SK-N-SH (cell line): Measurements from ENCODE around the gene FKBP7. TPM values are rescaled to one million over a fixed set of nuclear protein-coding genes. Genes with fewer than 3 reads are reported as not detected.

Experiments
- CTCF ChIA-PET: fragments of 300-600, 350-600 bp; formaldehyde crosslinking; extraction: SDS; loops from one replicate; lab custom pipeline; 2021; lab: Yijun Ruan, JAX
- POLR2A ChIA-PET: fragments of 350-600 bp; sonication (Branson Sonifier 250); formaldehyde crosslinking; extraction: SDS; loops from one replicate; lab custom pipeline; 2020; ENCODE audit warnings: antibody characterized with exemption, inconsistent platforms; lab: Yijun Ruan, JAX
- DNase-seq: peaks from one replicate; pipeline ENCODE4 v3.0.0; 2012
- H2AFZ ChIP-seq: fragments of 200-600 bp; sonication (generic); 2 replicates; pipeline ENCODE4 v1.8.1; 2016; ENCODE audit warnings: antibody characterized with exemption, mild to moderate bottlenecking, low read depth
- H3F3A ChIP-seq: fragments of 200-600 bp; sonication (generic); replicated peaks from 2 replicates; pipeline ENCODE3; 2016; ENCODE audit warnings: antibody characterized with exemption, mild to moderate bottlenecking; ENCODE audit not compliant: insufficient read depth
- H3K27ac ChIP-seq, 2 experiments: fragments of 200-500 bp in 1 of 2; fragments of 200-600 bp in 1 of 2; sonication (Bioruptor generic) in 1 of 2; sonication (generic), shearing (Covaris generic) in 1 of 2; 2 replicates each; pipeline versions ENCODE4 v1.5.1 to v1.6.1; 2014 to 2016; ENCODE audit warnings: low read depth in 2 of 2, inconsistent platforms in 1 of 2, low read length in 1 of 2, mild to moderate bottlenecking in 1 of 2, mixed read lengths in 1 of 2
- H3K27me3 ChIP-seq: fragments of 200-600 bp; sonication (generic), shearing (Covaris generic); 2 replicates; pipeline ENCODE4 v1.6.1; 2016; ENCODE audit warnings: mixed run types; ENCODE audit not compliant: insufficient read depth
- H3K36me3 ChIP-seq, 2 experiments: fragments of 200-500 bp in 1 of 2; fragments of 200-600 bp in 1 of 2; sonication (Bioruptor generic) in 1 of 2; sonication (generic) in 1 of 2; replicated peaks in 1 of 2; 2 replicates each; pipeline versions ENCODE3 to v1.5.1; 2014 to 2016; ENCODE audit warnings: low read length in 1 of 2, mild to moderate bottlenecking in 1 of 2; ENCODE audit not compliant: insufficient read depth in 2 of 2, control insufficient read depth in 1 of 2
- H3K4me1 ChIP-seq, 2 experiments: fragments of 200-500 bp in 1 of 2; fragments of 200-600 bp in 1 of 2; sonication (Bioruptor generic) in 1 of 2; sonication (generic), shearing (Covaris generic) in 1 of 2; 2 replicates each; pipeline versions ENCODE4 v1.5.1 to v1.6.1; 2014 to 2016; ENCODE audit warnings: low read depth in 1 of 2, low read length in 1 of 2, mixed run types in 1 of 2; ENCODE audit not compliant: insufficient read depth in 2 of 2, control insufficient read depth in 1 of 2
- H3K4me2 ChIP-seq: fragments of 200-600 bp; sonication (generic), shearing (Covaris generic); 2 replicates; pipeline ENCODE4 v1.6.1; 2017; ENCODE audit warnings: mixed run types
- H3K4me3 ChIP-seq, 2 experiments: fragments of 200-500 bp in 1 of 2; fragments of 200-600 bp in 1 of 2; sonication (Bioruptor generic) in 1 of 2; sonication (generic), shearing (Covaris generic) in 1 of 2; 2 replicates each; pipeline versions ENCODE4 v1.5.1 to v1.8.1; 2014 to 2016; ENCODE audit warnings: low read depth in 2 of 2, inconsistent platforms in 1 of 2, low read length in 1 of 2, mild to moderate bottlenecking in 1 of 2, mixed read lengths in 1 of 2, moderate library complexity in 1 of 2
- H3K79me2 ChIP-seq: fragments of 200-600 bp; sonication (generic); 2 replicates; pipeline ENCODE4 v1.8.1; 2017; ENCODE audit warnings: mild to moderate bottlenecking; ENCODE audit not compliant: insufficient read depth
- H3K9ac ChIP-seq: fragments of 200-600 bp; sonication (generic); 2 replicates; pipeline ENCODE4 v1.6.1; 2017; ENCODE audit warnings: mixed run types
- H3K9me2 ChIP-seq: fragments of 200-600 bp; sonication (generic); 2 replicates; pipeline ENCODE4 v1.6.1; 2017; ENCODE audit warnings: mixed run types
- H3K9me3 ChIP-seq: fragments of 200-600 bp; sonication (generic); 2 replicates; pipeline ENCODE4 v1.6.1; 2017; ENCODE audit warnings: mixed run types, mild to moderate bottlenecking, moderate library complexity
- H4K20me1 ChIP-seq: fragments of 200-600 bp; sonication (generic); 2 replicates; pipeline ENCODE4 v1.6.1; 2017; ENCODE audit warnings: mild to moderate bottlenecking, mixed run types; ENCODE audit not compliant: insufficient read depth
- CHD2 ChIP-seq: fragments of 150-350 bp; IDR thresholded peaks from 2 replicates; pipeline ENCODE4 v1.6.1; 2018; ENCODE audit warnings: low read length; ENCODE audit not compliant: partially characterized antibody
- ELF1 ChIP-seq: IDR thresholded peaks from 2 replicates; pipeline ENCODE4 v1.4.0; 2012
- EZH2phosphoT487 ChIP-seq: fragments of 200-600 bp; sonication (generic); IDR thresholded peaks from 2 replicates; pipeline ENCODE4 v1.6.1; 2017; ENCODE audit warnings: low read depth, mixed run types, mild to moderate bottlenecking, antibody characterized with exemption, moderate library complexity, borderline replicate concordance
- FOSL2 ChIP-seq: IDR thresholded peaks from 2 replicates; pipeline ENCODE4 v1.4.0; 2012; ENCODE audit warnings: low read depth, mild to moderate bottlenecking, moderate library complexity, borderline replicate concordance
- FOXJ3 ChIP-seq: sonication (generic); formaldehyde crosslinking; IDR thresholded peaks from 2 replicates; pipeline ENCODE4 v1.5.1; 2020; ENCODE audit warnings: mild to moderate bottlenecking, missing genetic modification reagents
- GABPA ChIP-seq: IDR thresholded peaks from 2 replicates; pipeline ENCODE4 v1.4.0; 2012; ENCODE audit warnings: low read depth, mild to moderate bottlenecking
- JUND ChIP-seq: IDR thresholded peaks from 2 replicates; pipeline ENCODE4 v1.4.0; 2012
- MXI1 ChIP-seq: IDR thresholded peaks from 2 replicates; pipeline ENCODE4 v1.6.1; 2012; ENCODE audit warnings: mild to moderate bottlenecking, low read depth, low read length, improper control_type of control experiment
- NRF1 ChIP-seq: IDR thresholded peaks from 2 replicates; pipeline ENCODE4 v1.6.1; 2012; ENCODE audit warnings: low read depth, mild to moderate bottlenecking, low read length
- POLR2AphosphoS5 ChIP-seq: IDR thresholded peaks from 2 replicates; pipeline ENCODE4 v1.6.1; 2012; ENCODE audit warnings: low read depth, low read length
- RAD21 ChIP-seq: IDR thresholded peaks from 2 replicates; pipeline ENCODE4 v1.6.1; 2012; ENCODE audit warnings: mild to moderate bottlenecking, low read length
- RCOR1 ChIP-seq: fragments of 150-350 bp; IDR thresholded peaks from 2 replicates; pipeline ENCODE4 v1.6.1; 2017; ENCODE audit warnings: antibody characterized with exemption, low read length
- RXRA ChIP-seq: IDR thresholded peaks from 2 replicates; pipeline ENCODE4 v1.4.0; 2012; ENCODE audit warnings: low read depth, mild to moderate bottlenecking, borderline replicate concordance
- SIN3A ChIP-seq: IDR thresholded peaks from 2 replicates; pipeline ENCODE4 v1.6.1; 2012; ENCODE audit warnings: low read depth, mild to moderate bottlenecking, low read length, moderate library complexity, borderline replicate concordance
- TCF12 ChIP-seq: IDR thresholded peaks from 2 replicates; pipeline ENCODE4 v1.4.0; 2012
- WGBS: methylation state at CpG from one replicate; pipeline ENCODE4 v1.1.6; 2017; ENCODE audit warnings: low lambda C conversion rate; 5-methylcytosine and 5-hydroxymethylcytosine counted together
- polyA plus RNA-seq, 3 experiments: library from polyadenylated mRNA; depleted of rRNA; stranded (reverse); fragments of >200 nt; gene quantifications; 2 replicates each; pipeline ENCODE4 v1.2.3, GENCODE V29; 2012
- TF ChIP-seq, protein P1 (sequence below): IDR thresholded peaks from 2 replicates; pipeline ENCODE4 v1.6.1; 2012; ENCODE audit warnings: mild to moderate bottlenecking, low read depth, low read length, moderate library complexity
- TF ChIP-seq, protein P2 (sequence below): fragments of 150-350 bp; IDR thresholded peaks from 2 replicates; pipeline ENCODE4 v1.6.1; 2017; ENCODE audit warnings: antibody characterized with exemption, low read length, low read depth, borderline replicate concordance
- TF ChIP-seq, protein P3 (sequence below): IDR thresholded peaks from 2 replicates; pipeline ENCODE4 v1.4.0; 2012; ENCODE audit warnings: low read depth, borderline replicate concordance
- TF ChIP-seq, protein P4 (sequence below): fragments of 200-600 bp; sonication (generic); IDR thresholded peaks from 2 replicates; pipeline ENCODE4 v1.6.1; 2017; ENCODE audit warnings: antibody characterized with exemption, mild to moderate bottlenecking, moderate library complexity

FKBP7 gene
- polyA plus RNA-seq, 1 of the 3 experiments (the other 2 are of a cell fraction) = 35.6 TPM

DNA sequence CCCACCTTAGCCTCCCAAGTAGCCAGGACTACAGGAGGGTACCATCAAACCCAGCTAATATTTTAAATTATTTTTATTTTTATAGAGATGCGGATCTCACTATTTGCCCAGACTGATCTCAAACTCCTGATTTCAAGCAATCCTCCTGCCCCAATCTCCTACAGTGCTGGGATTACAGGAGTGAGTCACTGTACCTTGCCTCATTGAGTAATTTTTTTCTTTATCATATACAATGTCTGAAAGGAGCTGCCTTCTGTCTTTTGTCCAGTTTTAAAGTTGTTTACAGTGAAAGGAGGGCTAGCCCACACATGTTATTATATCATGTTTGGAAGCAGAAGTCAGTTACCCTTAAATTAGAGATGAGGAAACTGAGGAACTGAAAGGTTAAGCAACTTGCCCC lies 60.0 kb downstream of the FKBP7 start:
- Histone ChIP-seq H3K79me2 (peaks cover 30% of the 10 kb centered on the region; the same call in 1 of the 2 replicates), H3K9me3 (no peaks in the 10 kb centered on the region), H3K4me3 (no peak overlapping the region), H3K4me1 (peaks cover 3 to 6% of the 10 kb centered on the region in 2 experiments; a peak in 3 of 4 replicates), H3F3A (peaks cover 7% of the 10 kb centered on the region), H3K27ac (no peak overlapping the region), H3K9me2 (no peaks in the 10 kb centered on the region), H3K27me3 (no peaks in the 10 kb centered on the region)
- ChIA-PET POLR2A (no interaction called here), CTCF (interaction anchor here (0.6 to 8.7 kb wide), 14 partner anchors 9 to 435 kb away, joined by 3 to 199 read pairs (median 6); partner anchors contain the start of gene RBM45)
- no peak for TF ChIP-seq RAD21
- TF ChIP-seq FOSL2 = no peak
- TF ChIP-seq GABPA = no peak
- no peak for TF ChIP-seq JUND
- no peak for TF ChIP-seq CHD2
- TF ChIP-seq FOXJ3 (CRISPR knock-in tag) = no peak
- no peak for TF ChIP-seq RCOR1
- TF ChIP-seq, protein P1, sequence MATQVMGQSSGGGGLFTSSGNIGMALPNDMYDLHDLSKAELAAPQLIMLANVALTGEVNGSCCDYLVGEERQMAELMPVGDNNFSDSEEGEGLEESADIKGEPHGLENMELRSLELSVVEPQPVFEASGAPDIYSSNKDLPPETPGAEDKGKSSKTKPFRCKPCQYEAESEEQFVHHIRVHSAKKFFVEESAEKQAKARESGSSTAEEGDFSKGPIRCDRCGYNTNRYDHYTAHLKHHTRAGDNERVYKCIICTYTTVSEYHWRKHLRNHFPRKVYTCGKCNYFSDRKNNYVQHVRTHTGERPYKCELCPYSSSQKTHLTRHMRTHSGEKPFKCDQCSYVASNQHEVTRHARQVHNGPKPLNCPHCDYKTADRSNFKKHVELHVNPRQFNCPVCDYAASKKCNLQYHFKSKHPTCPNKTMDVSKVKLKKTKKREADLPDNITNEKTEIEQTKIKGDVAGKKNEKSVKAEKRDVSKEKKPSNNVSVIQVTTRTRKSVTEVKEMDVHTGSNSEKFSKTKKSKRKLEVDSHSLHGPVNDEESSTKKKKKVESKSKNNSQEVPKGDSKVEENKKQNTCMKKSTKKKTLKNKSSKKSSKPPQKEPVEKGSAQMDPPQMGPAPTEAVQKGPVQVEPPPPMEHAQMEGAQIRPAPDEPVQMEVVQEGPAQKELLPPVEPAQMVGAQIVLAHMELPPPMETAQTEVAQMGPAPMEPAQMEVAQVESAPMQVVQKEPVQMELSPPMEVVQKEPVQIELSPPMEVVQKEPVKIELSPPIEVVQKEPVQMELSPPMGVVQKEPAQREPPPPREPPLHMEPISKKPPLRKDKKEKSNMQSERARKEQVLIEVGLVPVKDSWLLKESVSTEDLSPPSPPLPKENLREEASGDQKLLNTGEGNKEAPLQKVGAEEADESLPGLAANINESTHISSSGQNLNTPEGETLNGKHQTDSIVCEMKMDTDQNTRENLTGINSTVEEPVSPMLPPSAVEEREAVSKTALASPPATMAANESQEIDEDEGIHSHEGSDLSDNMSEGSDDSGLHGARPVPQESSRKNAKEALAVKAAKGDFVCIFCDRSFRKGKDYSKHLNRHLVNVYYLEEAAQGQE = no peak
- TF ChIP-seq TCF12 = no peak
- no peak for TF ChIP-seq POLR2AphosphoS5
- no peak for TF ChIP-seq EZH2phosphoT487
- TF ChIP-seq MXI1 = no peak
- no peak for TF ChIP-seq SIN3A
- TF ChIP-seq, protein P2, sequence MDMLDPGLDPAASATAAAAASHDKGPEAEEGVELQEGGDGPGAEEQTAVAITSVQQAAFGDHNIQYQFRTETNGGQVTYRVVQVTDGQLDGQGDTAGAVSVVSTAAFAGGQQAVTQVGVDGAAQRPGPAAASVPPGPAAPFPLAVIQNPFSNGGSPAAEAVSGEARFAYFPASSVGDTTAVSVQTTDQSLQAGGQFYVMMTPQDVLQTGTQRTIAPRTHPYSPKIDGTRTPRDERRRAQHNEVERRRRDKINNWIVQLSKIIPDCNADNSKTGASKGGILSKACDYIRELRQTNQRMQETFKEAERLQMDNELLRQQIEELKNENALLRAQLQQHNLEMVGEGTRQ = no peak
- TF ChIP-seq, all 33 proteins: peak for 0
- Histone ChIP-seq H2AFZ (no peak overlapping the region), H4K20me1 (no peaks in the 10 kb centered on the region), H3K9ac (no peak overlapping the region), H3K36me3 (peaks cover 2 to 3% of the 10 kb centered on the region in 2 experiments), H3K4me2 (no peak overlapping the region)
- WGBS = 90% methylated on average over 1 of the region's 1 CpG
- no peak for DNase-seq

DNA sequence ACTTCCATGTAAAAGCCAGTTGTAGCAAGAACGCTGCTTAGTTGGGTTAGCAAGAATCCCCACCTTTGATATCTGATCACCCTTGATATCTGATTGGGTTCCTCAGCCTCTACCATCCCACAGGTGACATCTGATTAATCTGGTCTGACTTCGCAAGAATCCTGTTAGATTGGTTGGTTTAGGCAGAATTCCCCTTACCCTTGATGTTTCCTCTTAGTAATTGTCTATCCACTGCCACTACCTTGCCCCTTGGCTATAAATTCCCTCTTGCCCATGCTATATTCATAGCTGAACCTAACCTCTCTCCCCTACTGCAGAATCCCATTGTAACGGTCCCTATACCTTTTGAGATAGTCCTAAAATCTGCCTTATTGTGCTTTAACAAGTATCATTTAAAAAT lies 60.5 kb downstream of the FKBP7 start:
- H3K79me2 ChIP-seq = peaks cover 25% of the 10 kb centered on the region; the same call in 1 of the 2 replicates
- no peak overlapping the region for H3K4me3 ChIP-seq
- H3K4me2 ChIP-seq = no peak overlapping the region
- H3K9me2 ChIP-seq = no peaks in the 10 kb centered on the region
- H3K27me3 ChIP-seq = no peaks in the 10 kb centered on the region
- no peaks in the 10 kb centered on the region for H4K20me1 ChIP-seq
- no peaks in the 10 kb centered on the region for H3K9me3 ChIP-seq
- peaks cover 2 to 3% of the 10 kb centered on the region in 2 experiments for H3K36me3 ChIP-seq
- peaks cover 7% of the 10 kb centered on the region for H3F3A ChIP-seq
- POLR2A ChIA-PET = no interaction called here
- no peak overlapping the region for H3K9ac ChIP-seq
- H2AFZ ChIP-seq = no peak overlapping the region
- DNase-seq = no peak
- TF ChIP-seq, protein P3, sequence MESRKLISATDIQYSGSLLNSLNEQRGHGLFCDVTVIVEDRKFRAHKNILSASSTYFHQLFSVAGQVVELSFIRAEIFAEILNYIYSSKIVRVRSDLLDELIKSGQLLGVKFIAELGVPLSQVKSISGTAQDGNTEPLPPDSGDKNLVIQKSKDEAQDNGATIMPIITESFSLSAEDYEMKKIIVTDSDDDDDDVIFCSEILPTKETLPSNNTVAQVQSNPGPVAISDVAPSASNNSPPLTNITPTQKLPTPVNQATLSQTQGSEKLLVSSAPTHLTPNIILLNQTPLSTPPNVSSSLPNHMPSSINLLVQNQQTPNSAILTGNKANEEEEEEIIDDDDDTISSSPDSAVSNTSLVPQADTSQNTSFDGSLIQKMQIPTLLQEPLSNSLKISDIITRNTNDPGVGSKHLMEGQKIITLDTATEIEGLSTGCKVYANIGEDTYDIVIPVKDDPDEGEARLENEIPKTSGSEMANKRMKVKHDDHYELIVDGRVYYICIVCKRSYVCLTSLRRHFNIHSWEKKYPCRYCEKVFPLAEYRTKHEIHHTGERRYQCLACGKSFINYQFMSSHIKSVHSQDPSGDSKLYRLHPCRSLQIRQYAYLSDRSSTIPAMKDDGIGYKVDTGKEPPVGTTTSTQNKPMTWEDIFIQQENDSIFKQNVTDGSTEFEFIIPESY = no peak
- TF ChIP-seq, protein P4, sequence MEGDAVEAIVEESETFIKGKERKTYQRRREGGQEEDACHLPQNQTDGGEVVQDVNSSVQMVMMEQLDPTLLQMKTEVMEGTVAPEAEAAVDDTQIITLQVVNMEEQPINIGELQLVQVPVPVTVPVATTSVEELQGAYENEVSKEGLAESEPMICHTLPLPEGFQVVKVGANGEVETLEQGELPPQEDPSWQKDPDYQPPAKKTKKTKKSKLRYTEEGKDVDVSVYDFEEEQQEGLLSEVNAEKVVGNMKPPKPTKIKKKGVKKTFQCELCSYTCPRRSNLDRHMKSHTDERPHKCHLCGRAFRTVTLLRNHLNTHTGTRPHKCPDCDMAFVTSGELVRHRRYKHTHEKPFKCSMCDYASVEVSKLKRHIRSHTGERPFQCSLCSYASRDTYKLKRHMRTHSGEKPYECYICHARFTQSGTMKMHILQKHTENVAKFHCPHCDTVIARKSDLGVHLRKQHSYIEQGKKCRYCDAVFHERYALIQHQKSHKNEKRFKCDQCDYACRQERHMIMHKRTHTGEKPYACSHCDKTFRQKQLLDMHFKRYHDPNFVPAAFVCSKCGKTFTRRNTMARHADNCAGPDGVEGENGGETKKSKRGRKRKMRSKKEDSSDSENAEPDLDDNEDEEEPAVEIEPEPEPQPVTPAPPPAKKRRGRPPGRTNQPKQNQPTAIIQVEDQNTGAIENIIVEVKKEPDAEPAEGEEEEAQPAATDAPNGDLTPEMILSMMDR = no peak
- TF ChIP-seq RCOR1 = no peak
- no peak for TF ChIP-seq MXI1
- TF ChIP-seq RXRA = no peak
- TF ChIP-seq ELF1 = no peak
- no peak for TF ChIP-seq NRF1
- TF ChIP-seq, all 33 proteins: peak for 0
- Histone ChIP-seq H3K27ac (no peak overlapping the region), H3K4me1 (peaks cover 3 to 6% of the 10 kb centered on the region in 2 experiments; a peak in 3 of 4 replicates)
- CTCF ChIA-PET = interaction anchor here (1.2 to 8.7 kb wide), 8 partner anchors 10 to 434 kb away, joined by 3 to 199 read pairs (median 15); partner anchors contain the start of gene RBM45
- 89% methylated on average over 3 of the region's 3 CpGs for WGBS
